ENCODE measurements around the gene SMIM24.
"Not testable (repeated sequence)": the region's sequence is repeated elsewhere in the genome, so short reads cannot be mapped to it uniquely, and the experiment has no call there.

The SMIM24 gene

GRCh38 chr19:3455960-3456601, 24.2 kb downstream of the SMIM24 start:
- DNase-seq (ENCODE audit: low read depth in 3 of 3), result no peak

DNA sequence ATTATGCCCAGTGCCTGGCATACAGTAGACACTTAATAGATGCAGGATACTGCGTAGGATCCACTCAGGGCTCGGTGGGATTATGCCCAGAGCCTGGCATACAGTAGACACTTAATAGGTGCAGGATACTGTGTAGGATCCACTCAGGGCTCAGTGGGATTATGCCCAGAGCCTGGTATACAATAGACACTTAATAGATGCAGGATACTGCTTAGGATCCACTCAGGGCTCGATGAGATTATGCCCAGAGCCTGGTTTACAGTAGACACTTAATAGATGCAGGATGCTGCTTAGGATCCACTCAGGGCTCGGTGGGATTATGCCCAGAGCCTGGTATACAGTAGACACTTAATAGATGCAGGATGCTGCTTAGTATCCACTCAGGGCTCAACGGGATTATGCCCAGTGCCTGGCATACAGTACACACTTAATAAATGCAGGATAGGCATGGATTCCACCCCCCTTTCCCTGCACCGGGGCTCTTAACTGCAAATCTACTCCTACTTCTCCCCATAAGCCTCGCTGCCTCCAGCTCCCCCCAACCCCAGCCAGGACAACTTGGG, 24.9 kb downstream of the SMIM24 start:
- DNase-seq (ENCODE audit: low read depth in 3 of 3), result no peak

DNA sequence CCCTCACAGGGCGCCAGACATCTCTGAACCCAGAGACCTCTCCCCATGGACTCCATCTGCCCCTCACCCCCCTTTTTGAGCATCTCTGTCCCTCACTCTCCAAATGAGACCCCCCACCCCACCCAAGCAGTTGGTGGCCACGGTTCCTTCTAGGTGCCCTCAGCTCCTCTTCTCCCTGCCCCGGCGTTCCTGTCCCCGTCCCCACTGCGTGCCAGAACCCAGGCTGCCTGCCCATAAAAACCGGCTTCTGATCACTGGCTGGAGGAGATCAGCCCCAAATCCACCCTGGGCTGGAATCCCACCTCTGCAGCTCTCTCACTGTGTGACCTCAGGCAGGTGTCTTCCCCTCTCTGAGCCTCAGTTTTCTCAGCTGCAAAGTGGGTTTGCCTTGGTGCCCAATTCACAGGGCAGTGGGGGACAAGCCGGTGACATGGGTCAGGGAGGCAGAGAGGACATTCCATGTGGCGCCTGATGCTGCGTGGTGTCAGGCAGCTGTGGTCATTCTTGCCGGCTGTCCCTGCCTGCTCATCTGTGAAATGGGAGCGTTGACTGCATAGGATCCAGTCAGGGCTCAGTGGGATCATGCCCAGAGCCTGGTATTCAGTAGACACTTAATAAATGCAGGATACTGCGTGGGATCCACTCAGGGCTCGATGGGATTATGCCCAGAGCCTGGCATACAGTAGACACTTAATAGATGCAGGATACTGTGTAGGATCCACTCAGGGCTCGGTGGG, 25.5 kb downstream of the SMIM24 start:
- DNase-seq (ENCODE audit: low read depth in 3 of 3), result no peak

GRCh38 chr19:3453840-3454239, 26.5 kb downstream of the SMIM24 start:
- no peak for DNase-seq (ENCODE audit: low read depth in 3 of 3)

- not testable (repeated sequence) for DNase-seq (ENCODE audit: low read depth in 3 of 3)
Measured at GRCh38 chr19:3452942-3453214, 27.4 kb downstream of the SMIM24 start.

- DNase-seq (ENCODE audit: low read depth in 3 of 3), result no peak
Measured at GRCh38 chr19:3452171-3452941, 28.0 kb downstream of the SMIM24 start.

DNA sequence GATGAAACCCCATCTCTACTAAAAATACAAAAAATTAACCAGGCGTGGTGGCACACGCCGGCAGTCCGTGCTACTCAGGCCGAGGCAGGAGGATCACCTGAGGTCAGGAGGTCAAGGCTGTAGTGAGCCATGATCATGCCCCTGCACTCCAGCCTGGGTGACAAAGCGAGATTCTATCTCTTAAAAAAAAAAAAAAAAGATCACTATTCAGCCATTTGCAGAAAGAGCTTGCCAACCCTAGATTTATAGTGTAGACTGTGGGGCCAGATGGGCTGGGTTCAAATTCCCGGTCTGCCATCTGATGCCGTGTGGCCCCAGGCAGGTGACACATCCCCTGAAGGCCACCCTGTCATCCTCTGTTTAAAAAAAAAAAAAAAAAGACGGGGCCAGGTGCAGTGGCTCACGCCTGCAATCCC, 28.9 kb downstream of the SMIM24 start:
- no peak for DNase-seq (ENCODE audit: low read depth in 3 of 3)

- DNase-seq (ENCODE audit: low read depth in 3 of 3), result no peak
Measured at GRCh38 chr19:3450796-3451411, 29.4 kb downstream of the SMIM24 start.

DNA sequence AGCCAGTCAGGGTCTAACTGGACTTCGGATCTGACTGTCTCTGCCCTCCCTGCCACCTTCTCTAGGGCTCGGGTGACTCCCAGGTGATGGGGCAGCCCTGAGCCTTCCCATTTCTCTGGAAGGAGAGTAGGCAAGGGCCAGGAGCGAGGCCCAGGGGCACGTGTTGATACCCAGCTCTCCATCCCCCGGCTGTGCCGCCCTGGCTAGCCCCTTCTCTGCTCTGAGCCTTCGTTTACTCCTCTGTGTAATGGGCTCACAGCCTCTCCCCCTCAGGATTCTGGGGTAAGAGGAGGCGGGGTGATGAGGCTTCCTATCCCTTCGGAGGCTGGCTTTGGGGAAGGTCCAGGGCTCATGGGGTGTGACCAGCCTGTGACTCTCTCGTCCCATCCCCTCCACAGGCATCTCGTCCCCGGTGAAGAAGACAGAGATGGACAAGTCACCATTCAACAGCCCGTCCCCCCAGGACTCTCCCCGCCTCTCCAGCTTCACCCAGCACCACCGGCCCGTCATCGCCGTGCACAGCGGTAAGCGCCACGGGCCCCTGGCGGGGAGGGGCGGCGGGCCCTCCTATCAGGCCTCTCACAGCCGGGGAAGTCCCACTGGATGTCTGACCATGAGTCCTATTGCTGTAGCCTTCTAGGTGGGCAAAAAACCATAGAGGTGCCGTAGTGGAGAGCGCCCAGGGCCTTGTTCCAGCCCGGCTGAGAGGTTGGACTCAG, 31.6 kb downstream of the SMIM24 start:
- DNase-seq (ENCODE audit: low read depth in 3 of 3), result no peak

- not testable (repeated sequence) for DNase-seq (ENCODE audit: low read depth in 3 of 3)
Measured at GRCh38 chr19:3446657-3447056, 33.7 kb downstream of the SMIM24 start.

GRCh38 chr19:3444695-3445234, 35.6 kb downstream of the SMIM24 start:
- no peak for DNase-seq (ENCODE audit: low read depth in 3 of 3)

DNA sequence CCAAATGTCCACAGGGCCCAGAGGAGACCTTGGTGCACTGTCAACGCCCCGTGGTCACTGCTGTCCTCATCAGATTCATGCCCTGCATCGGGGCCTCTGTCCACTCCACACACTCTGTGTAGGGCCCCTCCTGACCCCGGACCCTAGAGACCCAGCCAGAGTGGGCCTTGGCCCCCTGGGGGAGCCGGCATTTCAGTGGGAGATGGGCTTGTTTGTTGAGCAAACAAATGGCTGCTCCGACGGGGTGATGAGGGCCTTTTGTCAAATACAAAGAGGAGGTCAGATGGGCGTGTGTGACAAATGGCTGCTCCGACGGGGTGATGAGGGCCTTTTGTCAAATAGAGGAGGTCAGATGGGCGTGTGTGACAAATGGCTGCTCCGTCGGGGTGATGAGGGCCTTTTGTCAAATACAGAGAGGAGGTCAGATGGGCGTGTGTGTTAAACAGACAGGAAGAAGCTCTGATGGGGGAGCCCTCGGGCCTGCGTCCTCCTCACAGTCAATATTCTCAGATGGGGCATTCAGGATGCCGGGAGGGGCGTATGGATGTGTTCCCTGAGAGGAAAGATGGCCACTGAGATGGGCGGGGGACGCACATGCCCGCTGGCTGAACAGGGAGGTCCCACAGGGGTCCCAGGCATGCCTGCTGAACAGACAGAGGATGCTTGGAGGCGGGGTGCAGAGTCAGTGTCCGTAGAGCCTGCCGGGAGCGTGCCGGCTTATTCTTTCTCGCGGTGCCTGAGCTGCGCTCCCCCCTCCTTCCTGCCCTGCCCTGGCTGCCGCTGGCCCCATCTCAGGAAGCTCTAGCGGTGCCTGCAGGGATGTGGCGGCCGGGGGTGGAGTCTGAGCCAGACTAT, 36.3 kb downstream of the SMIM24 start:
- DNase-seq (ENCODE audit: low read depth in 3 of 3), result no peak

- no peak for DNase-seq (ENCODE audit: low read depth in 3 of 3)
Measured at GRCh38 chr19:3442487-3443071, 37.7 kb downstream of the SMIM24 start.

DNA sequence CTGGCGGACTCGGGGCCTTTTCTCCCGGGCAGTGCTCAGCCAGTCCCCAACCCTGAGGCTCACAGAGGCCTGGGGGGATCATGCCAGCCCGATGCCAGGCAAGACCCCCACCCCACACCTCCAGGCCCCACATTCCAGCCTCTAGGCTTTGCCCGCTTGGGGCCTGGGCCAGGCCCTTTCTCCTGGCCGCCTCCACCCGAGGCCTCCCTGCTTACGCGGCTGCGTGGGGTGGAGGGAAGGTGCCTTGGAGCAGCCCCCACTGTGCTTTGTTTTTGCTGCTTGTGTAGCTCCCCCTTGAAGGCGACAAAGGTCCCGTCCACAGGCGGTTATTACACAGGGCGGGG, 38.4 kb downstream of the SMIM24 start:
- DNase-seq (ENCODE audit: low read depth in 3 of 3), result no peak

DNA sequence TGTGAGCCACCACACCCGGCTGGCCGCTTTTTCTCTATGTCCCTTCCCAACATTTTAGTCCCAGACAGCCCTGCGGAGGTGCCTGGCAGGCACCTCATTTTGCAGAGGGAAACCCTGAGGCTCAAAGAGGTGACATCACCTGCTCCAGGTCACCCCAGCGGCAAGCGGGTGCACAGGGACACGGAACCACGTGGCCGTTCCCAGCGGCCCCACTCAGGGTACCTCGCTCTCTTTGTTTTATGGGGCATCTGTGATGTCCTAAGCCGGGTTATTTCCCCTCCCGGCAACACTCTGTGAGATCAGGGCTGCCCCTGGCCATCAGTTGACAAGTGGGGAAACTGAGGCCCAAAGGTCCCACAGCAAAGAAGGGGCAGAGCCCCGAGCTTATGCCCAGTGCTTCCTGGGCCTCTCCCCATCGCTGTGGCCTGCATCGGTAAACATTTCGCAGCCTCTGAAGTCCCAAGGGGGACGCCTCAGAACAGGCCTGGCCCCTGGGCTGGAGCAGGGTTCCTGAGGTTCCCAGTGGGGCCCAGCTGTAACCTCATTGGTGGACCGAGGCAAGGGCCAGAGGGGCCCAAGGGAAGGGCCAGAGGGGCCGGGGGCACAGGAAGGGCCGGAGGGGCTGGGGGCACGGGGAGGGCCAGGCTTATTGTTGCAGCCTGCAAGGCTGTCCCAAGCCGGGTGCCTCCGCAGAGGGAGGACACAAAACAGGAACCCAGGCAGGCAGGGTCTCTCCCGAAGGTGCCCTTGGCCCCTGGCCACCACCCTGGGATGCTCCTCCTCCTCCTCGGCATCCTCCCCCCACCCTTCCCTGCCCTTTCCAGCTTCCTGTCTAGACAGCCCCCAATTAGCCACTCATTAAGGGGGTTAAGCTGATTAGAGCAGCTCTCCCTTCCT, 39.0 kb downstream of the SMIM24 start:
- DNase-seq (ENCODE audit: low read depth in 3 of 3), result no peak

- peak; percentile 21 to 58 (median 35) for DNase-seq (ENCODE audit: low read depth in 3 of 3)
Measured at GRCh38 chr19:3440082-3440481, 40.2 kb downstream of the SMIM24 start.

DNA sequence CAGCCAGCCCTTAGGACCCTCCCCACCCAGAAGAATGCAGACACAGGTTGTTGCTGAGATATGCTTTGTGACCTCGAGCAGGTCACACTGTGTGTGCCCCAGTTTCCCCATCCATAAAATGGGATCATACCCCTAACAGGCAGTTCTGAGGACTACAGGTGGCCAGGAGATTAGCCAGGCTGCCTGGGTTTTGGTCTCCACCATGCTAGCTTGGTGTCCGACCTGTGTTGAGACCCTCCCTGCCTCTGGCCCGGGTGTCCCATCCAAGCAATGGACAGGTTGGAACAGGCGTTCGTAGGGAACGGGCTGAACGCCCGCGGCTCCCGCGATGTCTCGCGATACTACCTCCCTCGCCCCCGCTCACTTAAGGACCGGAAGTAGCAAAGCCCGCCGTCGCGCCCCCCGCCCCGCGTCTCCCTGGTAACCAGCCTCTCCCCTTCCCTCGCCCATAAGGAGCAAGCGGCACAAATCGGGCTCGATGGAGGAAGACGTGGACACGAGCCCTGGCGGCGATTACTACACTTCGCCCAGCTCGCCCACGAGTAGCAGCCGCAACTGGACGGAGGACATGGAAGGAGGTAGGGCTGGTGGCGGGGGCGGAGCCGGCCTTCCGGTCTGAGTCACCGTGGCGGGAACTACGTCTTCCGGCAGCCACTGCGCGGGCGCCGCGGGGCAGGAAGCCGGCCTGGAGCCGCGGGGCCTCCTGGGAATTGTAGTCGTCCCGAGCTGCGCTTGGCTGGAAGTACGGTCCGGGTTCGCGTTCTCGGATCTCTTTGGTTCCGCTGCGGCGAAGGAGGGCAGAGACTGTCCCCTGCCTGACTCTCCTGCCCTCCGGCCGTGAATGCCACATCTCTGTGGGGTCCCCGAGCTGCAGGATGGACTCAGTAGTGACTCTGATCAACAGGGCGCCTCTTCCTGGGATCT, 45.4 kb downstream of the SMIM24 start:
- DNase-seq (ENCODE audit: low read depth in 3 of 3), result peak; percentile 94 to 96 (median 95)
